Chondrocyte (in vitro differentiated cells): ENCODE measurements around the gene LENG8. TPM values are rescaled to one million over a fixed set of nuclear protein-coding genes. Genes with fewer than 3 reads are reported as not detected.

ENCODE experiments used
- DNase-seq: peaks from one replicate; pipeline ENCODE4 v3.0.0; 2021; ENCODE audit warnings: mixed read lengths, low spot score
- H3K27ac Mint-ChIP-seq: one replicate; pipeline ENCODE4 v1.8.0; 2021; ENCODE audit warnings: mild to moderate bottlenecking, moderate library complexity, mixed read lengths; ENCODE audit not compliant: unreplicated experiment
- H3K27me3 Mint-ChIP-seq: 2 replicates; pipeline ENCODE4 v1.8.0; 2021; ENCODE audit warnings: low read depth, mixed read lengths
- H3K36me3 Mint-ChIP-seq: 2 replicates; pipeline ENCODE4 v1.8.0; 2021; ENCODE audit warnings: low read depth, mixed read lengths
- H3K4me1 Mint-ChIP-seq: 2 replicates; pipeline ENCODE4 v1.8.0; 2021; ENCODE audit warnings: low read depth, mild to moderate bottlenecking, mixed read lengths
- H3K4me3 Mint-ChIP-seq: one replicate; pipeline ENCODE4 v1.8.0; 2021; ENCODE audit warnings: mild to moderate bottlenecking, moderate library complexity, mixed read lengths; ENCODE audit not compliant: unreplicated experiment
- H3K9me3 Mint-ChIP-seq: 2 replicates; pipeline ENCODE4 v1.8.0; 2021; ENCODE audit warnings: low read depth, mixed read lengths
- total RNA-seq: library from RNA; stranded (reverse); gene quantifications from 3 replicates; pipeline ENCODE4 v1.2.1, GENCODE V29; 2021
- TF ChIP-seq, protein P1 (sequence below): fragments of 200-600 bp; sonication (generic); IDR thresholded peaks from 2 replicates; pipeline ENCODE4 v1.5.0; 2021; ENCODE audit warnings: antibody characterized with exemption, mild to moderate bottlenecking, moderate library complexity

Gene LENG8
- total RNA-seq, 1 donor from 2014 or later, result 110 TPM

DNA sequence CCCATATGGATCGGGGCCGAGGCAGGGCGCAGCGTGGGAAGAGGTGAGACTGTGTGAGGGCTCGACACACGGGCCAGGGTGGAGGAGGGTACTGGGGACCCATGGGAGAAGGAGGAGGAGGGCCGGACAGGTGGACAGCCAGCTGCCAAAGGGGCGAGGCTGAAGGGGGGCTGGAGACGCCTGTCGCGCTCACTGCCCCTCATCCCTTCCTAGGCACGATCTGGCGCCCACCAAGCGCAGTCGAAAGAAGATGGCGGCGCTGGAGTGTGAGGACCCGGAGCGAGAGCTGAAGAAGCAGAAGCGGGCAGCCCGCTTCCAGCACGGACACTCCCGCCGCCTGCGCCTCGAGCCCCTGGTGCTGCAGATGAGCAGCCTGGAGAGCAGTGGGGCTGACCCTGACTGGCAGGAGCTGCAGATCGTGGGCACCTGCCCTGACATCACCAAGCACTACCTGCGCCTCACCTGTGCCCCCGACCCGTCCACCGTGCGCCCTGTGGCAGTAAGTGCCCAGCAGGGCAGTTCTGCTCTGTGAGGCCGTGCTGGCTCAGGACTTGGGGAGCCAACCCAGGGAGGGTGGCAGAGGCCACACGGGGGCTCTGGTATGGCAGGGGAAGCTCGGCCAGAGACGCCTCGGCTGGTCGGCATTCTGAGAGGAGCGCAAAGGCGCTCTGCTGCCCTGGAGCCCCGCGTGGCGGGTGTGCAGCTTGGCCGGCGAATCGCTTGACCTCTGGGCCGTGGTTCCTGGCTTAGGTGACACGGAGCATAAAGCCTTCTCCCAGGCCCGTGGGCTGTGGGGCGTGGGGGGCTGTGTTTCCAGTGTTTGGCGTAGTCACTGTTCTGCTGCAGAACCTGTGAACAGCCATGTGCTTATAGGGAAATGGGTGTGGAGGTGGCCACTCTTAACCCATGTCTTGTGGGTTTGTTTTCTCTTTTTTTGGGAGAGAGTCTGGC, 7.7 kb downstream of the LENG8 start:
- peak; percentile 91 for DNase-seq
- TF ChIP-seq, protein P1, sequence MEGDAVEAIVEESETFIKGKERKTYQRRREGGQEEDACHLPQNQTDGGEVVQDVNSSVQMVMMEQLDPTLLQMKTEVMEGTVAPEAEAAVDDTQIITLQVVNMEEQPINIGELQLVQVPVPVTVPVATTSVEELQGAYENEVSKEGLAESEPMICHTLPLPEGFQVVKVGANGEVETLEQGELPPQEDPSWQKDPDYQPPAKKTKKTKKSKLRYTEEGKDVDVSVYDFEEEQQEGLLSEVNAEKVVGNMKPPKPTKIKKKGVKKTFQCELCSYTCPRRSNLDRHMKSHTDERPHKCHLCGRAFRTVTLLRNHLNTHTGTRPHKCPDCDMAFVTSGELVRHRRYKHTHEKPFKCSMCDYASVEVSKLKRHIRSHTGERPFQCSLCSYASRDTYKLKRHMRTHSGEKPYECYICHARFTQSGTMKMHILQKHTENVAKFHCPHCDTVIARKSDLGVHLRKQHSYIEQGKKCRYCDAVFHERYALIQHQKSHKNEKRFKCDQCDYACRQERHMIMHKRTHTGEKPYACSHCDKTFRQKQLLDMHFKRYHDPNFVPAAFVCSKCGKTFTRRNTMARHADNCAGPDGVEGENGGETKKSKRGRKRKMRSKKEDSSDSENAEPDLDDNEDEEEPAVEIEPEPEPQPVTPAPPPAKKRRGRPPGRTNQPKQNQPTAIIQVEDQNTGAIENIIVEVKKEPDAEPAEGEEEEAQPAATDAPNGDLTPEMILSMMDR, result no peak
- no peak overlapping the region for H3K27ac Mint-ChIP-seq
- H3K4me3 Mint-ChIP-seq, result no peak overlapping the region
- H3K9me3 Mint-ChIP-seq, result no peaks in the 10 kb centered on the region
- H3K4me1 Mint-ChIP-seq, result peaks cover 32% of the 10 kb centered on the region
- peaks cover 44% of the 10 kb centered on the region for H3K36me3 Mint-ChIP-seq
- H3K27me3 Mint-ChIP-seq, result no peaks in the 10 kb centered on the region

DNA sequence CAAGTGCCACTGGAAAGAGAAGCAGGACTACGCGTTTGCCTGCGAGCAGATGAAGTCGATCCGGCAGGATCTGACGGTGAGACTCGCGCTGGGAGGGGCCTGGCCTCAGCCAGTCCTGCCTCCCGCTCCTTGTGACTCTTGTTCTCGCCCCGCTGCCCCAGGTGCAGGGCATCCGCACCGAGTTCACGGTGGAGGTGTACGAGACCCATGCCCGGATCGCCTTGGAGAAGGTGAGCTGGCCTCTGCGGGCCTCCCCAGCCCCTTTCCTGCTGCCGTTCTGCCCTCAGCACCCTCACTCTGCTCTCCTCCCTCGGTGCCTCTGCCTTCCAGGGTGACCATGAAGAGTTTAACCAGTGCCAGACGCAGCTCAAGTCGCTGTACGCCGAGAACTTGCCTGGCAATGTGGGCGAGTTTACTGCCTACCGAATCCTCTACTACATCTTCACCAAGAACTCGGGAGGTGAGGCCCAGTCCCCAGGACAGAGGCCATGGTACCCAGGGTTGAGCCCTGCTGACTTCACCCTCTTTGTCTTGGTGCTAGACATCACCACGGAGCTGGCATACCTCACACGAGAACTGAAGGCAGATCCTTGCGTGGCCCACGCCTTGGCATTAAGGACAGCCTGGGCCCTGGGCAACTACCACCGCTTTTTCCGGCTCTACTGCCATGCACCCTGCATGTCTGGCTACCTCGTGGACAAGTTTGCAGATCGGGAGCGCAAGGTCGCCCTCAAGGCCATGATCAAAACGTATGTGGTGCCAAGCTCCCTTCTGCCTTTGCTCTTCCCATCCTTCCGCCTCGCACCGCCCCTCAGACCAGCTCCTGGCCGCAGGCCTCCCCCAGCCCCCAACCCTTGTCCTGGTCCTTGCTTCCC, 9.0 kb downstream of the LENG8 start:
- peak; percentile 87 for DNase-seq
- Mint-ChIP-seq H3K36me3 (peaks cover 38% of the 10 kb centered on the region), H3K27ac (no peak overlapping the region), H3K4me3 (no peak overlapping the region), H3K9me3 (no peaks in the 10 kb centered on the region), H3K4me1 (peaks cover 37% of the 10 kb centered on the region), H3K27me3 (no peaks in the 10 kb centered on the region)
- TF ChIP-seq, protein P1, result no peak

DNA sequence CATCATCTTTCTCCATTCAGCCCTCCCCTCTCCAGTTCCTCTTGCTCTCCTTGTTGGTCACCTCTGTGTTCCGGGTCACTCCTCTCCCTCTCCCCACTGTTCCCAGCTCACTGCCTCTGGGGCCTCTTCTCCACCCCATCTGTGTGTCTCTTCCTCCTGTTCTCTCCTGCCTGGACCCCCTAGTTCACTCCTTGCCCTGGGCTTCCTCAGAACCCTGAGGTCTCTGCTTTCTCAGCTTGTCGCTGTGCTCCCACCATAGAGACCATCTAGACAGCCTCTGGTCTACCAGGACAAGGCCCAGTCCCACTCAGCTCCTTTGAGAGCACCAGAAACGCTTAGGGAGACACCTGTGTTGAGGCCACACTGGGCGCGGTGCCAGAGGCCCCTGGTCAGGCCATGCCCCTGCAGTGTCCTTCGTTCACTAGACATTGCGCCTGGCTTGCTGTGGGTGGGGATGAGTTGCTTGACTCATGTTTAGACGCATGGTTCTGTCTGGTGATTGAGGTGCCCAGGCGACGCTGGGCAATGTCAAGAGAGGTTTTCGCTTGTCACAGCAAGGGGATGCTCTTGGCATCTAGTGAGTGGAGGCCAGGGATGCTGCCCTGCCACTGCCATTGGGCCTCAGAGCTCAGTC, 9.8 kb downstream of the LENG8 start:
- Mint-ChIP-seq H3K36me3 (peaks cover 35% of the 10 kb centered on the region), H3K4me3 (no peak overlapping the region), H3K9me3 (no peaks in the 10 kb centered on the region), H3K27ac (peak overlapping the region; percentile 67), H3K27me3 (no peaks in the 10 kb centered on the region), H3K4me1 (peaks cover 37% of the 10 kb centered on the region)
- DNase-seq, result peak; percentile 91
- TF ChIP-seq, protein P1, result no peak

DNA sequence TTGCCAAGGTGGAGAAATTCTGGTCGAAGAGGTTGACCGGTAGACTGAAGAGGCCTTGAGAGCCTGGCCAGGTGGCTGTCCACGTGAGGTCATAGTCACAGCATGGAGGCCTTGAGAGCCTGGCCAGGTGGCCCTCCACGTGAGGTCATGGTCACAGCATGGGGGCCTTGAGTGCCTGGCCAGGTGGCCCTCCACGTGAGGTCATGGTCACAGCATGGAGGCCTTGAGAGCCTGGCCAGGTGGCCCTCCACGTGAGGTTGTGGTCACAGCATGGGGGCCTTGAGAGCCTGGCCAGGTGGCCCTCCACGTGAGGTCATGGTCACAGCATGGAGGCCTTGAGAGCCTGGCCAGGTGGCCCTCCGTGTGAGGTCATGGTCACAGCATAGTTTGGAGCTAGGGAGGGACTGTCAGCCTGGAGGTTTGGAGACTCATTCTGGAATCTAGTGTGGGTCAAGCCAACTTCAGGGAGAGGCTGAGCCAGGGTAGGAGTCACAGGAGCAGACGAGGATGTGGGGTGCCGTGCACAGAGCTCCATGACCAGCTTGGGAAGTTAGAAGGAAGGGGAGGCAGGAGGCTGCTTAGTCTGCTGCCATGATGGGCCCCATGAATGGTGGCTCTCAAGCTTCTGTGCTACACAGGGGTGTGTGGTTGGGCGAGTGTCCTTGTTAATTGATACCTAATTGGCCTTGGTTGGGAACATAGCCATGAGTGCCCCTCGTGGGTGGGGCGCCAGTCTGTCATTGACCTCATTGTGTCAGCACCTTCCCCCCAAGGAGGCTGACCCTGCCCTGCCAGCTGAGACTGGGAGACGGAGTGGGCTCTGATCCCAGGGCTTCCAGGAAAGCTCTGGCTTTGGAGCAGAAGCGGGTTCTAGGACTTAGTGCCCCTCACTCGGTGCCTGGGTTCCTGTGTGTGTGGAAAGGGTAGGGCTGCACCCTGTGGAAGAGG, 10.6 kb downstream of the LENG8 start:
- Mint-ChIP-seq H3K36me3 (peaks cover 35% of the 10 kb centered on the region), H3K4me3 (no peak overlapping the region)

More for the DNA sequence above, 10.6 kb downstream of the LENG8 start:
- DNase-seq, result peak; percentile 75
- H3K4me1 Mint-ChIP-seq, result peaks cover 43% of the 10 kb centered on the region
- no peaks in the 10 kb centered on the region for H3K9me3 Mint-ChIP-seq
- peak overlapping the region; percentile 75 for H3K27ac Mint-ChIP-seq
- TF ChIP-seq, protein P1, result no peak
- H3K27me3 Mint-ChIP-seq, result no peaks in the 10 kb centered on the region
